Measurements from ENCODE around the gene RABEP2. TPM values are rescaled to one million over a fixed set of nuclear protein-coding genes. Genes with fewer than 3 reads are reported as not detected.
"Not testable (repeated sequence)": the region's sequence is repeated elsewhere in the genome, so short reads cannot be mapped to it uniquely, and the experiment has no call there.

RABEP2 gene
- total and polyA plus RNA-seq, 12 donors, result 11.8 to 47.6 (median 15.9) TPM

DNA sequence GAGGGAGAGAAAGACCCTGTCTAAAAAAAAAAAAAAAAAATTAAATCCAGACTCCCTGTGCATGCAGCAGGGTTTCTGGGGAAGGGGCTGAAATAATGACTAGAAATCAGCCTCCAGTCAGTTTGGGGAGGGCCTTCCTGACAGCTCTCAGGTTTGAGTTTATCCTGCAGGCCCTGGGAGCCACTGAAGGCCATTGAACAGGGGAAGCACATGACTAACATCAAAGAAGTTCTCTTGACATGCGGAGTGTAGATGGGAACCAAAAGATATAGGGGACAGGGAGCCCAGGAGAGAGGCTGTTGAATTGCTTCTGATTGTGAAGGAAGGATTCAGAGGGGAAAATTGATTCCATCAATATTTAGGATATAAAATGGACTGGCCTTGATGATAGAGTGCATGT lies 2.8 kb upstream of the RABEP2 start:
- DNase-seq (no peak), ATAC-seq (no peak)
- H3K27ac ChIP-seq, result no peak overlapping the region
- TF ChIP-seq, protein P1, sequence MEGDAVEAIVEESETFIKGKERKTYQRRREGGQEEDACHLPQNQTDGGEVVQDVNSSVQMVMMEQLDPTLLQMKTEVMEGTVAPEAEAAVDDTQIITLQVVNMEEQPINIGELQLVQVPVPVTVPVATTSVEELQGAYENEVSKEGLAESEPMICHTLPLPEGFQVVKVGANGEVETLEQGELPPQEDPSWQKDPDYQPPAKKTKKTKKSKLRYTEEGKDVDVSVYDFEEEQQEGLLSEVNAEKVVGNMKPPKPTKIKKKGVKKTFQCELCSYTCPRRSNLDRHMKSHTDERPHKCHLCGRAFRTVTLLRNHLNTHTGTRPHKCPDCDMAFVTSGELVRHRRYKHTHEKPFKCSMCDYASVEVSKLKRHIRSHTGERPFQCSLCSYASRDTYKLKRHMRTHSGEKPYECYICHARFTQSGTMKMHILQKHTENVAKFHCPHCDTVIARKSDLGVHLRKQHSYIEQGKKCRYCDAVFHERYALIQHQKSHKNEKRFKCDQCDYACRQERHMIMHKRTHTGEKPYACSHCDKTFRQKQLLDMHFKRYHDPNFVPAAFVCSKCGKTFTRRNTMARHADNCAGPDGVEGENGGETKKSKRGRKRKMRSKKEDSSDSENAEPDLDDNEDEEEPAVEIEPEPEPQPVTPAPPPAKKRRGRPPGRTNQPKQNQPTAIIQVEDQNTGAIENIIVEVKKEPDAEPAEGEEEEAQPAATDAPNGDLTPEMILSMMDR (IDR thresholded peaks at IDR 0.05), result no peak
- no peaks in the 10 kb centered on the region for H3K9me3 ChIP-seq
- intact Hi-C loops (cut with DNase I), result loop anchor here in 6 of 10 donors (5.0 to 10.0 kb wide), 5 partner anchors 53 to 443 kb away; partner anchors contain the start of genes SH2B1 (in 3 of the 6), ATP2A1 (in 2 of the 6) and ATXN2L (in 2 of the 6)
- WGBS, 2 donors, result 83 to 86% methylated on average over 1 of the region's 1 CpG
- no peaks in the 10 kb centered on the region for H3K27me3 ChIP-seq
- peaks cover 0 to 8% (median 0%) of the 10 kb centered on the region in 9 donors for H3K36me3 ChIP-seq
- no peak overlapping the region for H3K4me3 ChIP-seq
- H3K4me1 ChIP-seq, result peaks cover 2 to 20% (median 11%) of the 10 kb centered on the region in 9 donors

DNA sequence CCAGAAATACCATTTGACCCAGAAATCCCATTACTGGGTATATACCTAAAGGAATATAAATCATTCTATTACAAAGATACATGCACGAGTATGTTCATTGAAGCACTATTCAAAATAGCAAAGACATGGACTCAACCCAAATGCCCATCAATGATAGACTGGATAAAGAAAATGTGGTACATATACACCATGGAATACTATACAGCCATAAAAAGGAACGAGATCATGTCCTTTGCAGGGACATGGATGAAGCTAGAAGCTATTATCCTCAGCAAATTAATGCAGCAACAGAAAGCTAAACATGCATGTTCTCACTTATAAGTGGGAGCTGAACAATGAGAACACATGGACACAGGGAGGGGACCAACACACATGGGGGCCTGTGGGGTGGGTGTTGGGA lies 1.2 kb upstream of the RABEP2 start:
- H3K9me3 ChIP-seq, DNase-seq, H3K27me3 ChIP-seq, ATAC-seq: not testable (repeated sequence)
- Histone ChIP-seq H3K36me3 (peaks cover 0 to 17% (median 3%) of the 10 kb centered on the region in 9 donors), H3K4me3 (peak overlapping the region in 8 of 10 donors; percentile 78 to 92 (median 86)), H3K27ac (peak overlapping the region in 9 of 10 donors; percentile 97 to 100 (median 99)), H3K4me1 (peaks cover 2 to 20% (median 11%) of the 10 kb centered on the region in 9 donors)
- intact Hi-C loops (cut with DNase I), result loop anchor here in 6 of 10 donors (5.0 to 10.0 kb wide), 5 partner anchors 51 to 441 kb away; partner anchors contain the start of genes SH2B1 (in 3 of the 6), ATP2A1 (in 2 of the 6) and ATXN2L (in 2 of the 6)
- WGBS, 2 donors, result 76% methylated on average over 2 of the region's 2 CpGs

DNA sequence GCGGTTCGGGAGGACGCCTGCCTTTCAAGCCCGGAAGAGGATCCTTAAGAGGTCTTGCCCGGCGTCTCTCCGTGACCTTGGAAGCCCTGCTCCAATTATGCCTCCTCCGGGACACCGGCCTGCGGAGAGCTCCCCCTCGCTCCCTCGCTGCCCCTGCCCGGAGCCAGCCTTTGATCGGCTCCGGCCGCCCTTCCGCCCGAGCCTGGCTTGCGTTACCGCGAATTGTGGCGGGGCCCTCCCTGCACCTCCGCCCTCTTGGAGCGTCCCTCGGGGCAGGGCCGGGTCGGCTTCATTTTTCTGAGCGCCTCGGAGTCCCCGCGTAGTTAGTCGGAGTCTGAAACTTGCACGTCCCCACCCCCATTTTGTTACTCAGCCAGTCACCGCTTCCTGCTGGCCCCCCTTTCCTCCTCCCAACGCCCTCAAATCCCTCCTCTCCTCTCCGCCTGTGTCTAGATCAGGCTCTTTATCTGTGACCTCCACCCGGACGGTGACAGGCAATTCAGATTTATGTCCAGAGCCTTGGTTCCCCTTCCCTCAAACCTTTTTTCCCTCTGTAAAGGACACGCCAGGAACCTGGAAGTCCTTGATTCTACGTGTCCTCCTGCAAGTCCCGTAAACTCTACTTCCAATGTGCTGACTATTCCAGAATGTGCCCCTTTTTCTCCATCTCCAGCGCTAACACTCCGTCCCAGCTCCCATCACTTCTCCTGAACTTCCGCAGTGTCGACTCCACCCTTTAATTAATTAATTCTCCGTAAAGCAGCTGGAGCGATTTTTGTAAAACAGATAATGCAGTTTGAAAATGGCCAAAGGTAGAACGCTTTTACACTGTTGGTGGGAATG lies 569 bp upstream of the RABEP2 start:
- ATAC-seq (peak; percentile 77 to 85 (median 80)), DNase-seq (peak; percentile 85 to 88)
- peaks cover 0 to 24% (median 6%) of the 10 kb centered on the region in 9 donors for H3K36me3 ChIP-seq
- no peaks in the 10 kb centered on the region for H3K9me3 ChIP-seq
- peak overlapping the region; percentile 42 to 92 (median 86) for H3K4me3 ChIP-seq
- H3K27me3 ChIP-seq, result no peaks in the 10 kb centered on the region
- 1% methylated on average over 48 of the region's 48 CpGs for WGBS, 2 donors
- peak overlapping the region; percentile 89 to 100 (median 99) for H3K27ac ChIP-seq
- peaks cover 2 to 20% (median 11%) of the 10 kb centered on the region in 9 donors for H3K4me1 ChIP-seq
- TF ChIP-seq, protein P1 (IDR thresholded peaks at IDR 0.05), result peak in 1 of 9 donors; percentile 13
- intact Hi-C loops (cut with DNase I), result loop anchor here in 7 of 10 donors (1.0 to 10.0 kb wide), 9 partner anchors 20 to 441 kb away; partner anchors contain the start of genes SH2B1 (in 4 of the 7), ATP2A1 (in 2 of the 7), ATXN2L (in 2 of the 7) and NFATC2IP (in 2 of the 7)

DNA sequence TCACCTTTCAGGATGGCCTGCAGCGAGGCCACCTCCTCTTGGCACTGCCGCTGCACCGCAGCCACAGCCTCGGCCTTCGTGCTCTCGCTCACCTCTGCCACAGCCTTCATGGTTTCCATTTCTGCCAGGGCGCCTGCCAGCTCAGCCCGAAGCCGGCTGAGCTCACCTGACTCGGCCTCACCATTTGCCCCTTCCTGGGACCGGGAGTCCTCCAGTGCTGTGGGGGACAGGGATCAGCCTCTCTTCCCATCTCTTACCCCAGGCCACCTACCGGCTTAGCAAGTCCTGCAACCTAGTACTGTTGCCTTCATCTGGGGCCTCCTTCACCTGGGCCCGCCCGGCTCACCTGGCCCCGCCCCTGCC lies 658 bp downstream of the RABEP2 start:
- TF ChIP-seq, protein P1 (IDR thresholded peaks at IDR 0.05), result no peak
- H3K27ac ChIP-seq, result peak overlapping the region in 9 of 10 donors; percentile 97 to 100 (median 99)
- intact Hi-C loops (cut with DNase I), result loop anchor here in 7 of 10 donors (2.0 to 10.0 kb wide), 6 partner anchors 26 to 440 kb away; partner anchors contain the start of genes SH2B1 (in 3 of the 7), ATP2A1 (in 2 of the 7) and NFATC2IP (in 1 of the 7)
- 28 to 33% methylated on average over 15 of the region's 15 CpGs for WGBS, 2 donors
- DNase-seq (no peak), ATAC-seq (no peak)
- H3K4me1 ChIP-seq, result peaks cover 2 to 20% (median 11%) of the 10 kb centered on the region in 9 donors
- no peaks in the 10 kb centered on the region for H3K27me3 ChIP-seq
- H3K36me3 ChIP-seq, result peaks cover 0 to 35% (median 6%) of the 10 kb centered on the region in 9 donors
- H3K9me3 ChIP-seq, result no peaks in the 10 kb centered on the region
- peak overlapping the region; percentile 42 to 92 (median 86) for H3K4me3 ChIP-seq

All from heart right ventricle (tissue), 16 donors.